ES-I3 (cell line): ENCODE results near the gene NTRK2.
"Not testable (repeated sequence)": the region's sequence is repeated elsewhere in the genome, so short reads cannot be mapped to it uniquely, and the experiment has no call there.

Experiments
- H3K36me3 ChIP-seq: 2 replicates; pipeline ENCODE4 v1.6.1; 2013; ENCODE audit warnings: mild to moderate bottlenecking, low read length, control low read depth, moderate library complexity; ENCODE audit not compliant: insufficient read depth
- H3K4me1 ChIP-seq: 2 replicates; pipeline ENCODE4 v1.6.1; 2013; ENCODE audit warnings: mild to moderate bottlenecking, control low read depth, low read length; ENCODE audit not compliant: insufficient read depth
- H3K9ac ChIP-seq: 2 replicates; pipeline ENCODE4 v1.6.1; 2013; ENCODE audit warnings: low read depth, mild to moderate bottlenecking, low read length, moderate library complexity
- H3K9me3 ChIP-seq: 2 replicates; pipeline ENCODE4 v1.6.1; 2013; ENCODE audit warnings: mild to moderate bottlenecking, low read length, moderate library complexity; ENCODE audit not compliant: control insufficient read depth, insufficient read depth

The NTRK2 gene

DNA sequence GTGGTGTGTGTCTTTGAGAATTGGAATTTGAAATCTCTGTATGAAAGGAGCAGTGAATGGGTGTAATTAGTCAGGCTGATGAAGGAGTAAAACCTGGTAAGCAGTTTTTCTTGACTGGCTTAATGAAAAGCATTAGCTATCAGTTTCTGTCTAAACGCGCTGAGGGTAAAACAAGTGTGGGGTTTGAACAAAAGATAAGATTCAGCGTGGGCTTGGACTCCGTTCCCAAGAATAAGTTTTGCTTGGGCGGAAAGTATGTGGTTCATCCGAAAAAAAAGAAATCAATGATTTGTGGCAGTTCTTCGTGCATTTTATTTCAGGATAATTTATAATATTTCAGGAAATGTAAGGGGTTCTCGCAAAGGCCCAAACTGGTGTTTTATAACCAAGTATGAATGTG lies 217.3 kb downstream of the NTRK2 start:
- H3K4me1 ChIP-seq: no peaks in the 10 kb centered on the region
- H3K9ac ChIP-seq: no peak overlapping the region; the same call in 1 of the 2 replicates
- no peaks in the 10 kb centered on the region for H3K9me3 ChIP-seq
- H3K36me3 ChIP-seq: no peaks in the 10 kb centered on the region

DNA sequence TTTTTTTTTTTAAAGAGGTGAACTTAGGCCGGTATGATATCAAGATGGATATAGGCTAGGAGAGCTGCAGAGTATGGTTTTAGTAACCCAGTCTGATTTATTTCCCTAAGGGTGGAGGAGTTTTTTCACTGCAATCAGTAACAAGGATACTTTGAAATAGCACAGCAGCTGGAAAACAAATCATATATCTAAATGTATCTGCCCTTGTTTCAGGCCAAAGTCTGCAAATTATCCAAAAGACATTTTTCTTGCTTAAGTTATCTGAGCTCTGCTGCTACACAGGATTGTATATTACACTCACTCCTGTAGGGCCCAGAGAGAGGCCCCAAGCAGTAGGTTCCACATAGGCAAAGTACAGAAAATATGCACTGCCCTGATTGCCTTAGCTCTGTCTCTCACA lies 222.4 kb downstream of the NTRK2 start:
- Histone ChIP-seq H3K9me3 (no peaks in the 10 kb centered on the region), H3K9ac (no peak overlapping the region), H3K4me1 (peaks cover 10% of the 10 kb centered on the region), H3K36me3 (no peaks in the 10 kb centered on the region)

DNA sequence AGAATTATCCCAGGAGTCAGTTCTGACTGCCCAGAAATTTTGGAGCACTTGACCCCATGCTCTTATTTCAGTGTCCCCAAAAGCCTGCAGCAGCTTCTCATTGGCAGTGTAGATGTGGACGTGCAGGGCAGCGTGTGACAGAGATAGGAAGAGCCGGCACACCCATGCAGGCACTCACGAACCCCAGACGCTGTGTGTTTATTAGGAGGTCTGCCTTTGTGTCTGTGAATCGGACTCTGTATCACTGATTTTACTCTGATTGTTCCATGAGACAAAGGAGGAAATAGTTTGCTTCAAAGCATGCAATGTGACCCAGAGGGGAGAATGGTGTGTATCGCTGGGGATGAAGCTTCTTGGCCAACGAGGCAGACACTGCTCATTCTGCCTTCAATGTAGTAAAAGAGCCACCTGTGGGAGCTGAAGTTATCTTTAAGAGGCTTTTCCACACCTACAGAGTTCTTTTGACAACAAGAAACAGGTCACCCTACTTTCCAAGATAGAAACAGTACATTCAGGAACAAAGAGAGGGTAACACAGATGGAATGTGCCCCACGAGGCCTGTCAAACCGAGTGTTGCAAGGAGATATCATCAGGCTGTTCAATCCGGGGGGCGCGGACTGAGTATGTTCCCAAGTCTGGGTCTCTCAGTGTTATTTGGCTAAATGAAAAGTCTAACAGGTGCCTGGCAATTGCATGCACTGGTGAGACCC lies 224.0 kb downstream of the NTRK2 start:
- H3K4me1 ChIP-seq: peaks cover 10% of the 10 kb centered on the region
- H3K9me3 ChIP-seq: no peaks in the 10 kb centered on the region
- H3K9ac ChIP-seq: no peak overlapping the region
- H3K36me3 ChIP-seq: no peaks in the 10 kb centered on the region

- Histone ChIP-seq H3K9ac (no peak overlapping the region), H3K36me3 (no peaks in the 10 kb centered on the region), H3K4me1 (peaks cover 10% of the 10 kb centered on the region), H3K9me3 (no peaks in the 10 kb centered on the region)
These were observed 225.3 kb downstream of the NTRK2 start for GRCh38 chr9:84894859-84895258.

DNA sequence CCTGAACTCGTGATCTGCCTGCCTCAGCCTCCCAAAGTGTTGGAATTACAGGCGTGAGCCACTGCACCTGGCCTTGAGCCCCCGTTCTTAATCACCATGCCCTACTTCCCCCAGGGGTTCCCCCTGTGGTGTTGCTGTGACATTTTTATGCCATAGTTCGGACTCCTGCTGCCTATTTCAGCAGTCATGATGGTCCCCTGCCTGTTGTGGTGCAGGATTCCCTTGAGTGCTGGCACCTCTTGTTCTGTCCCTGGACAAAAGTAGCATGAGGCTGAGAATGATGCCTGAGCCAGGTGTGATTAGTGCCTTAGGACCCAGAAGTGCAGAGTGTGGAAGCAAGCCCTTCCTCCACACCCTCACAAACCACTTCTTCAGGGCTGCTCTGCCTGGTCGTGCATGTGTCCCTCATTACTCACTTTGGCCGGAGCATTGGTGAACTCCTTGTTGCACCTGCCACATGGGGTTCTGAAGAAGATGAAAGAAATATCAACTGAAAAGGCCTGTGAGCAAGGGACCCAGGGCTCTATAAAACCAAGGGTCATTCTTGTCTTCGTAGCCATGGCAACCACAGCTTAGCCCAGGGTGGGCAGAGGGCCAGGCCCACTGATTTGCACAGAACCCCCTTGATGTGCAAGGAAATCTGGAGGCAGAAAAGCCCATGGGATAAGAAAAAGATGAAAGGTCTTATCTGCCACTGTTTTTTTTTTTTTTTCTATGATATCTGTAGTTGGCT lies 228.0 kb downstream of the NTRK2 start:
- Histone ChIP-seq H3K4me1 (peaks cover 10% of the 10 kb centered on the region), H3K36me3 (no peaks in the 10 kb centered on the region), H3K9ac (no peak overlapping the region), H3K9me3 (no peaks in the 10 kb centered on the region)

DNA sequence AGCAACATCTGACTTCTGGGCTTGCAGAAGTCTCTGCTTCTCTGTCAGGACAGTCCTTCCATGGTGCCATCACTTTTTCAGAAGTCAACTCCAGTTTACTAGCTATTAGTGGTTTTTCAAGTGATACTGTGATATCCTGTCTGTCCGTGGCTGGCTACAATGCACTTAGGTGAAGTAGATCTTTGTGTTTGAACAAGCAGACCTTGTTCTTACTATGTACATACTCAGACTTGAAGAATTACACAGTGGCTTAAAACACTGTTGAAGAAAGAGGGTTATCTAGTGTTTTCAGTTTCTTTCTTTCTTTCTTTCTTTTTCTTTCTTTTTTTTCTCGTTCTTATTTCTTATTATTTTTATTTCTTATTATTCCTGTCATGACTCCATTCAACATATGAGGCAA lies 228.7 kb downstream of the NTRK2 start:
- Histone ChIP-seq H3K9me3 (no peaks in the 10 kb centered on the region), H3K36me3 (no peaks in the 10 kb centered on the region), H3K9ac (no peak overlapping the region), H3K4me1 (peaks cover 10% of the 10 kb centered on the region)

- not testable (repeated sequence) for H3K9me3 ChIP-seq, H3K9ac ChIP-seq, H3K36me3 ChIP-seq
- peaks cover 10% of the 10 kb centered on the region for H3K4me1 ChIP-seq
These were observed 229.1 kb downstream of the NTRK2 start for GRCh38 chr9:84898618-84899017.

- Histone ChIP-seq H3K9me3 (no peaks in the 10 kb centered on the region), H3K4me1 (peaks cover 10% of the 10 kb centered on the region), H3K9ac (no peak overlapping the region), H3K36me3 (no peaks in the 10 kb centered on the region)
These were observed 229.8 kb downstream of the NTRK2 start for GRCh38 chr9:84899326-84899725.

DNA sequence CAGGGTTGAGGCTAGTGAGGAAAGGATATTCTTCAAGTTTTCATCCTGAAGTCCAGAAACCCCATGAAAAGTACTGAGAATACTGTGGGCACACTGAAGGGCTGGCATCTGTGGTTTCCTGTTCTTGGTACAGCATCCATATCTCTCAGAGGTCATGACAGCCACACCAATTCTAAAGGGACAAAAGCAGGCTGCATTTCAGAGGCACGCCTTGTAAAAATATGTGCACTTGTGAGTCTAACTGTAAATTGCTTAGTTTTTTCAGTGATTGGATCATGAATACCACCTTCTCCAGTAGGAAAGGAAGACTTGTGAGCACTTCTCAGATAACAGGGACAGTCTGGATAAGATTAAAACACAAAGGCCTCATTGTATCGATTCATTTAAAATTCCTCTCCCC lies 230.9 kb downstream of the NTRK2 start:
- Histone ChIP-seq H3K36me3 (no peaks in the 10 kb centered on the region), H3K9me3 (no peaks in the 10 kb centered on the region), H3K4me1 (peaks cover 5% of the 10 kb centered on the region), H3K9ac (no peak overlapping the region)

DNA sequence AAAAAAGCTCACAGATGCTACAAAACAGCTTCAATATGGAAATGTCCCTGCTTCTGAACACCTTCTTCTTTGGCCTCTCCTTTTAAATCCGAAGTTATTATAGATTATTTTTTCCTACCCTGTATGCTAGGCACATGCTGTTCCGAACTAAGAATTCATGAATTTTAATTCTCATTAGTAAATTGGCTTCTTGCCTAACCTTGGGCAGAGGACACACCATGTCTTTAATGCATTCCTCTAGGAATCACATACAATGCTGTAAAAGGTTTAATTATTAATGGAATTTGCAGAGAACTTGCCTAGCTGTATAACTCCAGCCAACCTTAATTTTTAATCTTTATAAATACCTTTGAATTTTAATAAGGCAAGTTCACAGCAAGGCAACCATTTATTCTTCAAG lies 234.4 kb downstream of the NTRK2 start:
- Histone ChIP-seq H3K4me1 (no peaks in the 10 kb centered on the region), H3K9ac (no peak overlapping the region), H3K36me3 (no peaks in the 10 kb centered on the region), H3K9me3 (no peaks in the 10 kb centered on the region)

- H3K9me3 ChIP-seq: no peaks in the 10 kb centered on the region
- H3K36me3 ChIP-seq: no peaks in the 10 kb centered on the region
- no peaks in the 10 kb centered on the region for H3K4me1 ChIP-seq
- no peak overlapping the region for H3K9ac ChIP-seq
These were observed 247.2 kb downstream of the NTRK2 start for GRCh38 chr9:84916769-84917168.

DNA sequence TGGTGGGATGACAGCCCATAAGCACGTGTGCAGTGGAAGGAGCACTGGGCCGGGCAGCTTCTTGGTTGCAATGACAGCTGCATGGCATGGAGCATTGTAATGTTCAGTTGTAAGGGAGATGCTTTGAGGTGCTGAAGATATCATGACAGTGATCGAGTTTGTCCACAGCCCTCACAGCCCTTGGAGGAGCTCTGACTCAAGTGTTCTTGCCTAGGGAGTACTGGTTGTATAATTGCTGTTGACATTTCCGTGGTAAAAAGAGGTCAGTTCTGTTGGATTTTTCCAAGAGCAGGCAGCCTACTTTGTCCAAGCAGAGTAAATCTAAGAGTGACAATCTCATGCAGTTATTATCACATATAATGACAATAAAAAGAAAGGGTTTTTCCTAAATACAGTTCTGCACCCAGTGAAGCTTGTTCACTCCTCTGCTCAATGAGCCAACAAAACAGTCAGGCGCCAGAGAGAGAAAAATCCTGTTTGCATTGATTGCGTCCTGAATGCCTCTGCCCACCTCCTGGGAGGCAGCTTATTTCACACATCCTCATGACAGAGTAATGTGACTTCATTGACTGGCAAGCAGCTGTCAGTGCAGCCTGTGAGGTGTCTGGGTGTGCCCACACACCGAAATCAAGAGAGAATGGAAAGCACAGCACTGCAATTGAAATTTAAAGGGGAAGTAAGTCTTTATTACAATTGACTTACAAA lies 248.0 kb downstream of the NTRK2 start:
- H3K36me3 ChIP-seq: no peaks in the 10 kb centered on the region
- H3K9ac ChIP-seq: no peak overlapping the region
- no peaks in the 10 kb centered on the region for H3K9me3 ChIP-seq
- no peaks in the 10 kb centered on the region for H3K4me1 ChIP-seq

GRCh38 chr9:84919440-84919839 lies 249.9 kb downstream of the NTRK2 start:
- no peak overlapping the region for H3K9ac ChIP-seq
- H3K4me1 ChIP-seq: no peaks in the 10 kb centered on the region
- no peaks in the 10 kb centered on the region for H3K36me3 ChIP-seq
- no peaks in the 10 kb centered on the region for H3K9me3 ChIP-seq

- H3K4me1 ChIP-seq: no peaks in the 10 kb centered on the region
- no peak overlapping the region for H3K9ac ChIP-seq
- no peaks in the 10 kb centered on the region for H3K9me3 ChIP-seq
- no peaks in the 10 kb centered on the region for H3K36me3 ChIP-seq
These were observed 251.6 kb downstream of the NTRK2 start for GRCh38 chr9:84921175-84921574.

DNA sequence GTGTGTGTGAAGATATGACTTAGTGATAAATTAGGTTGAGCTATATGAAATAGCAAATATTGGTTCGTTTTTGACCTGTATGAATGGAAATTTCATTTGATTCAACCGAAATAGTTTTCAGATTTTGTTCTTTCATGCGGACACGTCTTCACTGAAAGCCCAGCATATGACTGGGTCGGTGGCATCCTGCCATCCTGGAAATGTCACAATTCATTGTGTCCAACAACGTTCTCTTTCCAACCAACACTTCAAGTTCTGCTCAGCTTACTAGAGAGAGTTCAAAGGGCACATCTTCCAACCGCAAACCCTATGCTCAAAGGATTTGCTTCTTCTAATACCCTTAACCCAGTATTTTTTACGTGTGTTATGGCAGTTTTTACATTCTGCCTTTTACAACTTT lies 252.5 kb downstream of the NTRK2 start:
- Histone ChIP-seq H3K4me1 (no peaks in the 10 kb centered on the region), H3K9ac (no peak overlapping the region), H3K9me3 (no peaks in the 10 kb centered on the region), H3K36me3 (no peaks in the 10 kb centered on the region)
